GM13977 (cell line): ENCODE results near the gene CDC42BPA.
"Not testable (repeated sequence)": the region's sequence is repeated elsewhere in the genome, so short reads cannot be mapped to it uniquely, and the experiment has no call there.

Experiments
- DNase-seq: peaks from one replicate; pipeline ENCODE4 v3.0.0; 2012; ENCODE audit warnings: low spot score
- in situ Hi-C: fragments of 300-500 bp; cut with MboI; formaldehyde crosslinking; loops from one replicate; pipeline ENCODE4 v1.12.0; 2022; ENCODE audit warnings: low sequenced_read_pairs, low pct_unique_long_range_greater_than_20kb, mixed read lengths, inconsistent platforms; ENCODE audit not compliant: unreplicated experiment
- TF ChIP-seq, protein P1 (sequence below): IDR thresholded peaks from 2 replicates; pipeline ENCODE4 v1.5.1; 2012; ENCODE audit warnings: mild to moderate bottlenecking, control low read depth; ENCODE audit not compliant: insufficient read depth; ENCODE audit errors: extremely low read depth, missing control alignments

Gene CDC42BPA

DNA sequence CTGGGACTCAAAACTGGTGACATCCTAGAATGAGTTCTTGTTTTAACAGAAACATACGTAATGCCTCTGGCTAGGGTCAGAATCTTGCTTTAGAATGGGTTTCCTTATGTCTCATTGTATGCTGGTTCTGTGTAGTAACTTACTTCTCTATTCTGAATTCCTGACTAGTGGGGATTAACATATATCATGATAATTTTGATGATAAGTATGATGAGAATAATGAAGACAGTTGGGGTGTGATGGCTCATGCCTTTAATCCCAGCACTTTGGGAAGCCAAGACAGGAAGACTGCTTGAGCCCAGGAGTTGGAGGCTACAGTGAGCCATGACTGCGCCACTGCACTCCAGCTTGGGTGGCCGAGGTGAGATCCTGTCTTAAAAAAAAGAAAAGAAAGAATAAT, 31.7 kb upstream of the CDC42BPA start:
- TF ChIP-seq, protein P1, sequence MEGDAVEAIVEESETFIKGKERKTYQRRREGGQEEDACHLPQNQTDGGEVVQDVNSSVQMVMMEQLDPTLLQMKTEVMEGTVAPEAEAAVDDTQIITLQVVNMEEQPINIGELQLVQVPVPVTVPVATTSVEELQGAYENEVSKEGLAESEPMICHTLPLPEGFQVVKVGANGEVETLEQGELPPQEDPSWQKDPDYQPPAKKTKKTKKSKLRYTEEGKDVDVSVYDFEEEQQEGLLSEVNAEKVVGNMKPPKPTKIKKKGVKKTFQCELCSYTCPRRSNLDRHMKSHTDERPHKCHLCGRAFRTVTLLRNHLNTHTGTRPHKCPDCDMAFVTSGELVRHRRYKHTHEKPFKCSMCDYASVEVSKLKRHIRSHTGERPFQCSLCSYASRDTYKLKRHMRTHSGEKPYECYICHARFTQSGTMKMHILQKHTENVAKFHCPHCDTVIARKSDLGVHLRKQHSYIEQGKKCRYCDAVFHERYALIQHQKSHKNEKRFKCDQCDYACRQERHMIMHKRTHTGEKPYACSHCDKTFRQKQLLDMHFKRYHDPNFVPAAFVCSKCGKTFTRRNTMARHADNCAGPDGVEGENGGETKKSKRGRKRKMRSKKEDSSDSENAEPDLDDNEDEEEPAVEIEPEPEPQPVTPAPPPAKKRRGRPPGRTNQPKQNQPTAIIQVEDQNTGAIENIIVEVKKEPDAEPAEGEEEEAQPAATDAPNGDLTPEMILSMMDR = no peak
- in situ Hi-C loops = no loop called here
- no peak for DNase-seq

DNA sequence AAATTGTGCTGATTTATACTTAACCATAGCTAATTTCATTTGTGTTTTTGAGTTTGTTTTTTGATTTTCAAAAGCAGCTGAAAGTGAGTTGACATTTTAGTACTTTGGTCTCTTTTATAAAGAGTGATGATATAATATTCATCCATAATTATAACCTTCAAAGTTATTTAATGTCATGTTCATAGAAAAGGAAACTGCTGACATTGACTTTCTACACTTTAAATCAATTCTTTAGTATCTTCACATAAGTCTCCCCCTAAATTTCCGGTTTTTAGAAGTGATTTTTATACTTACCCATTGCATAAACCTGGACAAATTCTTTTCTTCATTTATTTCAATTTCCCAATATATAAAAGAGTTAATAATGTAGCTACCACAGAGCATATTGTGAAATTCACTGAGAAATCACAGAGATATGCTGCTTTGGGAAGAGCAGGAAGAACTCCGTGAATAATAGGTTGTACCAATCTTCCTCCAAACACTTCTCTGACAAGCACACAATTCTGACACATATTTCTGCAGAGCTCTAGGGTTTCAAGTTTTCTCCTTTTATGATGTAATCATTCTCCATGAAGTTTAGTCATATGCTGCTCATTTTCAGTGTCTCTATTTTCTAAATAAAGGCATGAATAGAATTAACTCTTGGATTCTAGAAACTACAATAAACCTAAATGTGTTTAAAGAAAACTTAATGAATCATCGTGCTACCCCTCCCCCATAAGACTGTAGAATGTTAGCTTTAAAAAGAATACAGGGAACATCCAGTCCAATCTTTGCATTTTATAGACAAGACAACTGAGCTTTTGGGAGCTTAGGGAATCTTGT, 25.6 kb upstream of the CDC42BPA start:
- DNase-seq = no peak
- in situ Hi-C loops = no loop called here
- TF ChIP-seq, protein P1 = no peak

DNA sequence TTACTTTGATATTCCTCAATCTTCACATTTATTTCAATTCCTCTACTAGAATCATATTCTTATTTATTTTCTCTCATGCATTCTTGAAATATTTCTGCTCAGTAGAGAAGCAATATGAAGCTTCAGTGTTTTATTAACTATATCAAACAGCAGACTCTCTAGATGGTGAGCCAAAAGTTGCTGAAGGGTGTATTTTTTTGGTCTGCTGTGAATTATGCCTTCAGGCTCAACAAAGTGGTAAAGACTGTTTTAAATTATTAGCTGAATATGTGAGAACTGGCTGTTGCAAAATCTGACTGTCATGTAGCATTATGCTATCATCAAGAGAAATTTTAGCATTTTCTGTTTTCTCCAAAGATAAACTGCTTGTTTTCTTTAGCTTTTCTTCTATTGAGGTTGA, 24.9 kb upstream of the CDC42BPA start:
- in situ Hi-C loops = no loop called here
- no peak for DNase-seq
- TF ChIP-seq, protein P1 = no peak

DNA sequence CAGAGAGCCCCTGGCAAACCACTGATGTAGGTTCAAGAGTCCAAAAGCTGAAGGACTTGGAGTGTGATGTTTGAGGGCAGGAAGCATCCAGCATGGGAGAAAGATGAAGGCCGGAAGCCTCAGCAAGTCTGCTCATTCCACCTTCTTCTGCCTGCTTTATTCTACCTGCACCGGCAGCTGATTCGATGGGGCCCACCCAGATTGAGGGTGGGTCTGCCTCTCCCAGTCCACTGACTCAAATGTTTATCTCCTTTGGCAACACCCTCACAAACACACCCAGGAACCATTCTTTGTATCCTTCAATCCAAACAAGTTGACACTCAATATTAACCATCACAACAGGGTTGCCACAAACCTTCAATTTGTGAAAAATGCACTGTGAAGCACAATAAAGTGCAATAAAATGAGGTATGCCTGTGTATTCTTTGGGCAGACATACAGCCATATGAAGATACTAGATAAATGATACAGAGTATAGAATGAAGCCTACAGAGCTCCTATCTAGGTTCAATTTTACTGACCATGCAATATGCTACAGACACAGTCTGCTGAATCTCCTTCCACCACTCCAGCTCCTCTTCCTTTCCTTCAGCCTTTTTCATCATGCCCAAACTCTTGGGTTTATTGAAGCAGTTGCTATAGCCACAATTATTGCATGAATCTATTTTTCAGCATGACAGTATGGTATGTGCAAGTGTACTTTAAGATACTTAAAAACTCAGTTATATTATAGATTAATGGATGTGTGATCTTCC, 24.0 kb upstream of the CDC42BPA start:
- TF ChIP-seq, protein P1 = no peak
- in situ Hi-C loops = no loop called here
- DNase-seq = no peak

DNA sequence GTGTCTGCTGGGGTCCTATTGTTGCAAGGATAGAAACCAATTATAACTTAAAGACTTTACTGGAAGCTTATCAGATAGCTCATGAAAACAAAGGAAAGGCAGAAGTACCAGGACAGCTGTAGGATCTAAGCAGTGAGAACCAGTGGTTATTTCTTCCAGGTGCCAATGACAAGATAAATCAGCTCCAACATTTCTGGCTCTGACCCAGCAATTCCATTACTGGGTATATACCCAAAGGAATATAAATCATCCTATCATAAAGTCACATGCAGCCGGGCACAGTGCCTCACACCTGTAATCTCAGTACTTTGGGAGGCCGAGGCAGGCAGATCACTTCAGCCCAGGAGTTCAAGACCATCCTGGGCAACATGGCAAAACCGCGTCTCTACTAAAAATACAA, 17.8 kb upstream of the CDC42BPA start:
- DNase-seq, in situ Hi-C loops: not testable (repeated sequence)

DNA sequence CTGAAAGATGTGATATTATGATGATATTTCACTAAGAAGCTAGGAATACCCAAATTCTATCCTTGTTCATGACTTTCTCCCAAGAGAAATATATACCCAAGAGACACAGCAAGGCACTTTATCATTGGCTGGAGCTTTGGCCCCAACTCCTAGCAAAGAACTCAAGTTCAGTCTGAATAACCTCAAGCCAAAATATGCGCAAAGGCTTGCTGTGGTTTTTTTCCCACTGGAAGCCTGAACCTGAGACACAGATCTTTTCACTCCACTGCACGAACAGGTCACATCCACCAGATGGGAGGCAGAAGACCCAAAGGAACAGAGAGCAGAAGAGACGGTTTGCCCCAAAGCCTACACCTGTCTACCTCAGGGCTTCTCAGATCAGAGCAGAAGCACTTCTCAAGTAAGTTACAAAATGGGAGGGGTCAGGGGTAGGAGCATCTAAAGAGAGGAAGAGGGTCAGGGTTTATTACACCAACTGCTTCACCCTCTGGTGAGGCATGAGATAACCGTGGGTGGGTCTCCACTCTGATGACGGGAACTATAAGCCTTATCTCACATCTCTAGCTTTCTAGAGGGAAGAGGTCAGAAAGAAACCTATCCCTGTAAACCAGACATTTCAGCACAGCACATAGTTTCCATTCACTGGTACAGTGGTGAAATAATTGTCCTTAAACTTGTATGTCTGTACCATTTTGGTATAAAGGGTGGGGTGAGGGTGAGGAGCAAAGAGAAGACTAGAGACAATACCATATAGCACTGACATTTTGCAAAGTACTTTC, 17.1 kb upstream of the CDC42BPA start:
- no peak for DNase-seq
- TF ChIP-seq, protein P1 = no peak
- in situ Hi-C loops = no loop called here

DNA sequence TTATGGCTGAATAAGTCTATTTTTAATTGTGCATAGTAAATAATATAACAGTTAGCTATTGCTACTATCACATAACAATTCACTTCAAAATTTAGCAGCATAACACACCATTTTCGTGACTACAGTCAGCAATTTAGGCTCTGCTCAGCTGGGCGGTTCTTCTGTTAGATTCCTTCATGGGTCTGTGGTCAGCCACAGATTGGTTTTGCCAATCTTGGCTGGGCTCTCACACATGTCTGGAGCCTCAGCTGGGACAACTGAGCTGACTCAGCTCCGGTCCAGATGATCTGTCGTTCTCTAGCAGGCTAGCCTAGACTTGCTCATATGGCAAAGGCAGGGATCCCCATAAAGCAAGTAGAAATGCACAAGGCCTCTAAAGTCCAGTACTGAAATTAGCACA, 15.1 kb upstream of the CDC42BPA start:
- no peak for DNase-seq
- TF ChIP-seq, protein P1 = no peak
- in situ Hi-C loops = no loop called here
